ENCODE data around the gene DTHD1.
A peak's percentile ranks its signal among the peaks of the same experiment; 100 is the strongest.

Gene DTHD1

DNA sequence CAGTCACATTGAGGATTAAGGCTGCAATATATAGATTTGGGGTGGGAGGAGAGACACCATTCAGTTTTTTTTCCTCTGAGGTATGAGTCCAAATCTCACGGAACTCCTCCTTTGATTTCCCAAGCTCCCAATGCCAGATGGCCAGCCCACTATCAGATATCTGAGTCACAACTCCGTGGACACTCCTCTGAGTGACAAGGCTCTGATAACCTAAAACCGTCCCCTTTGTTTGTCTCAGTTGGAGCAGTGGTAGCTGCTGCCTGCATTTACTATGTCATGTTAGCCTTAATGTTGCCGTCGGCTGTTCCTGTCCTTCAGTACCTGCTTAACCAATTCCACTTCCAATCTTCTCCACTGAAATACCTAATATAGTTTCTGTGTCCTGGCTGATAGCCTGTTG, 107.3 kb downstream of the DTHD1 start:
- H2BK15ac ChIP-seq (ENCODE audit: low read depth, poor library complexity, severe bottlenecking): no peak overlapping the region
- H3K4me2 ChIP-seq (ENCODE audit: low read length, poor library complexity, severe bottlenecking): no peak overlapping the region
- H3K27me3 ChIP-seq (ENCODE audit: control insufficient read depth in 1 of 2, insufficient read depth in 1 of 2, low read length in 2 of 2): peaks cover 0 to 5% of the 10 kb centered on the region in 2 experiments
- H3K14ac ChIP-seq (ENCODE audit: low read length in 2 of 2): no peak overlapping the region
- no peak overlapping the region for H2AK5ac ChIP-seq (ENCODE audit: low read length, severe bottlenecking)
- no peak for DNase-seq
- H3K9me3 ChIP-seq (ENCODE audit: control insufficient read depth, low read length): no peaks in the 10 kb centered on the region
- peak overlapping the region; percentile 39 for H4K91ac ChIP-seq (ENCODE audit: low read length)
- no peaks in the 10 kb centered on the region for H3K36me3 ChIP-seq (ENCODE audit: control insufficient read depth in 1 of 2, insufficient read depth in 2 of 2, low read depth in 1 of 2, low read length in 2 of 2)
- no peaks in the 10 kb centered on the region for H3K4me1 ChIP-seq (ENCODE audit: control insufficient read depth, insufficient read depth, low read depth, low read length)
- no peak overlapping the region for H3K27ac ChIP-seq (ENCODE audit: low read length, poor library complexity, severe bottlenecking)
- H3K23ac ChIP-seq (ENCODE audit: low read length in 2 of 2): no peak overlapping the region
- H3K9ac ChIP-seq (ENCODE audit: low read length): no peak overlapping the region
- H2BK5ac ChIP-seq (ENCODE audit: low read depth, low read length, poor library complexity, severe bottlenecking): no peak overlapping the region
- no peak overlapping the region for H3K18ac ChIP-seq (ENCODE audit: low read depth in 1 of 2, low read length in 2 of 2)
- 57% methylated on average over 5 of the region's 5 CpGs for WGBS
- no peak overlapping the region for H4K8ac ChIP-seq (ENCODE audit: low read length)
- H2AFZ ChIP-seq (ENCODE audit: low read depth, low read length): no peak overlapping the region
- no peaks in the 10 kb centered on the region for H3K79me1 ChIP-seq (replicated peaks; ENCODE audit: low read length, poor library complexity, severe bottlenecking)
- no peak overlapping the region for H3K4me3 ChIP-seq (ENCODE audit: insufficient read depth in 1 of 2, low read depth in 1 of 2, low read length in 2 of 2)
- no peak overlapping the region for H2BK120ac ChIP-seq (ENCODE audit: low read depth, low read length)
- H2BK12ac ChIP-seq (ENCODE audit: low read length in 2 of 2): no peak overlapping the region
- no peak overlapping the region for H3K4ac ChIP-seq (ENCODE audit: low read depth in 1 of 2, low read length in 2 of 2)

- no peaks in the 10 kb centered on the region for H3K9me3 ChIP-seq (ENCODE audit: control insufficient read depth, low read length)
- H3K14ac ChIP-seq (ENCODE audit: low read length in 2 of 2): no peak overlapping the region
- H2BK15ac ChIP-seq (ENCODE audit: low read depth, poor library complexity, severe bottlenecking): no peak overlapping the region
- no peak overlapping the region for H3K23ac ChIP-seq (ENCODE audit: low read length in 2 of 2)
- no peak for DNase-seq
- H4K8ac ChIP-seq (ENCODE audit: low read length): no peak overlapping the region
- no peaks in the 10 kb centered on the region for H3K36me3 ChIP-seq (ENCODE audit: control insufficient read depth in 1 of 2, insufficient read depth in 2 of 2, low read depth in 1 of 2, low read length in 2 of 2)
- no peak overlapping the region for H3K4me3 ChIP-seq (ENCODE audit: insufficient read depth in 1 of 2, low read depth in 1 of 2, low read length in 2 of 2)
- H3K27ac ChIP-seq (ENCODE audit: low read length, poor library complexity, severe bottlenecking): no peak overlapping the region
- no peak overlapping the region for H3K4me2 ChIP-seq (ENCODE audit: low read length, poor library complexity, severe bottlenecking)
- no peak overlapping the region for H3K18ac ChIP-seq (ENCODE audit: low read depth in 1 of 2, low read length in 2 of 2)
- H3K27me3 ChIP-seq (ENCODE audit: control insufficient read depth in 1 of 2, insufficient read depth in 1 of 2, low read length in 2 of 2): no peaks in the 10 kb centered on the region
- H2BK12ac ChIP-seq (ENCODE audit: low read length in 2 of 2): no peak overlapping the region
- H3K9ac ChIP-seq (ENCODE audit: low read length): no peak overlapping the region
- no peak overlapping the region for H3K4ac ChIP-seq (ENCODE audit: low read depth in 1 of 2, low read length in 2 of 2)
- H2BK120ac ChIP-seq (ENCODE audit: low read depth, low read length): no peak overlapping the region
- H4K91ac ChIP-seq (ENCODE audit: low read length): no peak overlapping the region
- H2AFZ ChIP-seq (ENCODE audit: low read depth, low read length): no peak overlapping the region
- no peaks in the 10 kb centered on the region for H3K4me1 ChIP-seq (ENCODE audit: control insufficient read depth, insufficient read depth, low read depth, low read length)
- 100% methylated on average over 2 of the region's 2 CpGs for WGBS
- no peaks in the 10 kb centered on the region for H3K79me1 ChIP-seq (replicated peaks; ENCODE audit: low read length, poor library complexity, severe bottlenecking)
- H2AK5ac ChIP-seq (ENCODE audit: low read length, severe bottlenecking): no peak overlapping the region
- H2BK5ac ChIP-seq (ENCODE audit: low read depth, low read length, poor library complexity, severe bottlenecking): no peak overlapping the region
These were observed 110.0 kb downstream of the DTHD1 start for GRCh38 chr4:36391411-36391810.

- Histone ChIP-seq H4K8ac (ENCODE audit: low read length) (no peak overlapping the region), H2AFZ (ENCODE audit: low read depth, low read length) (no peak overlapping the region), H3K18ac (ENCODE audit: low read depth in 1 of 2, low read length in 2 of 2) (no peak overlapping the region), H2AK5ac (ENCODE audit: low read length, severe bottlenecking) (no peak overlapping the region), H2BK15ac (ENCODE audit: low read depth, poor library complexity, severe bottlenecking) (no peak overlapping the region), H3K4ac (ENCODE audit: low read depth in 1 of 2, low read length in 2 of 2) (no peak overlapping the region), H3K27me3 (ENCODE audit: control insufficient read depth in 1 of 2, insufficient read depth in 1 of 2, low read length in 2 of 2) (no peaks in the 10 kb centered on the region), H3K79me1 (replicated peaks; ENCODE audit: low read length, poor library complexity, severe bottlenecking) (no peaks in the 10 kb centered on the region), H3K4me3 (ENCODE audit: insufficient read depth in 1 of 2, low read depth in 1 of 2, low read length in 2 of 2) (no peak overlapping the region), H4K91ac (ENCODE audit: low read length) (no peak overlapping the region), H3K14ac (ENCODE audit: low read length in 2 of 2) (no peak overlapping the region), H3K4me2 (ENCODE audit: low read length, poor library complexity, severe bottlenecking) (no peak overlapping the region), H3K9ac (ENCODE audit: low read length) (no peak overlapping the region), H2BK120ac (ENCODE audit: low read depth, low read length) (no peak overlapping the region), H3K36me3 (ENCODE audit: control insufficient read depth in 1 of 2, insufficient read depth in 2 of 2, low read depth in 1 of 2, low read length in 2 of 2) (no peaks in the 10 kb centered on the region), H2BK5ac (ENCODE audit: low read depth, low read length, poor library complexity, severe bottlenecking) (no peak overlapping the region), H3K27ac (ENCODE audit: low read length, poor library complexity, severe bottlenecking) (no peak overlapping the region), H3K23ac (ENCODE audit: low read length in 2 of 2) (no peak overlapping the region), H2BK12ac (ENCODE audit: low read length in 2 of 2) (no peak overlapping the region), H3K4me1 (ENCODE audit: control insufficient read depth, insufficient read depth, low read depth, low read length) (no peaks in the 10 kb centered on the region), H3K9me3 (ENCODE audit: control insufficient read depth, low read length) (no peaks in the 10 kb centered on the region)
- WGBS: 71% methylated on average over 1 of the region's 1 CpG
- DNase-seq: no peak
These were observed 110.6 kb downstream of the DTHD1 start for GRCh38 chr4:36392024-36392423.

DNA sequence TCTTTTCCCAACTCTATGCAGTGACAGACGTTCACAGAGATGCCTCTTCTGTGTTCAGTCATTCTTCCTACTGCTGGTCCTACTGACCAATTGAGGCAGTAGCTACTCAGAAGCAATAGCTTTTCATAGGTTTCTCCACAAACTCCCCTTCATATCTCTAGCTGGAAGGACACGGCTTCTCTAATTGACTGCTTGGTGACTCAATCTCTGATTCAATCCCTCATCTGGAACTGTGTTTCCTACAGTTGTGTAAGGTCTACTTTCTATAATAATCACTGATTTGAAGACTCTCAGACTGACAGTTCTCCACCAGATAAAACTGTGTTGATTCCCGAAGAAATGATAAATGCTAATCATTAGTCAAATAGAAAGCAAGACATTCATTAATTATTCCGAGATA, 111.5 kb downstream of the DTHD1 start:
- no peak for DNase-seq
- no peaks in the 10 kb centered on the region for H3K4me1 ChIP-seq (ENCODE audit: control insufficient read depth, insufficient read depth, low read depth, low read length)
- no peak overlapping the region for H3K18ac ChIP-seq (ENCODE audit: low read depth in 1 of 2, low read length in 2 of 2)
- H2BK15ac ChIP-seq (ENCODE audit: low read depth, poor library complexity, severe bottlenecking): no peak overlapping the region
- WGBS: 74% methylated on average over 2 of the region's 4 CpGs
- no peak overlapping the region for H3K14ac ChIP-seq (ENCODE audit: low read length in 2 of 2)
- H3K4ac ChIP-seq (ENCODE audit: low read depth in 1 of 2, low read length in 2 of 2): no peak overlapping the region
- no peak overlapping the region for H3K9ac ChIP-seq (ENCODE audit: low read length)
- H3K27ac ChIP-seq (ENCODE audit: low read length, poor library complexity, severe bottlenecking): no peak overlapping the region
- H3K4me3 ChIP-seq (ENCODE audit: insufficient read depth in 1 of 2, low read depth in 1 of 2, low read length in 2 of 2): no peak overlapping the region
- no peak overlapping the region for H2AFZ ChIP-seq (ENCODE audit: low read depth, low read length)
- no peak overlapping the region for H3K23ac ChIP-seq (ENCODE audit: low read length in 2 of 2)
- H2AK5ac ChIP-seq (ENCODE audit: low read length, severe bottlenecking): no peak overlapping the region
- no peak overlapping the region for H3K4me2 ChIP-seq (ENCODE audit: low read length, poor library complexity, severe bottlenecking)
- H2BK5ac ChIP-seq (ENCODE audit: low read depth, low read length, poor library complexity, severe bottlenecking): no peak overlapping the region
- no peaks in the 10 kb centered on the region for H3K36me3 ChIP-seq (ENCODE audit: control insufficient read depth in 1 of 2, insufficient read depth in 2 of 2, low read depth in 1 of 2, low read length in 2 of 2)
- no peaks in the 10 kb centered on the region for H3K9me3 ChIP-seq (ENCODE audit: control insufficient read depth, low read length)
- H4K91ac ChIP-seq (ENCODE audit: low read length): no peak overlapping the region
- H3K27me3 ChIP-seq (ENCODE audit: control insufficient read depth in 1 of 2, insufficient read depth in 1 of 2, low read length in 2 of 2): no peaks in the 10 kb centered on the region
- H2BK12ac ChIP-seq (ENCODE audit: low read length in 2 of 2): no peak overlapping the region
- H2BK120ac ChIP-seq (ENCODE audit: low read depth, low read length): no peak overlapping the region
- H4K8ac ChIP-seq (ENCODE audit: low read length): no peak overlapping the region
- H3K79me1 ChIP-seq (replicated peaks; ENCODE audit: low read length, poor library complexity, severe bottlenecking): no peaks in the 10 kb centered on the region
